GM12878 (cell line): ENCODE results near the gene LIMK1. TPM values are rescaled to one million over a fixed set of nuclear protein-coding genes. Genes with fewer than 3 reads are reported as not detected.

Source experiments
- ATAC-seq: fragments of 200-7000 bp; cut with Tn5 transposase; 3 replicates; pipeline ENCODE4 v1.9.1; 2020; ENCODE audit warnings: mild to moderate bottlenecking, moderate library complexity
- BruUV-seq: library from RNA; stranded (reverse); fragments of 400-500 nt; replicated peaks from 2 replicates; lab custom pipeline; 2021; lab: Mats Ljungman, UMichigan
- CTCF ChIA-PET: fragments of 300-600 bp; sonication (Branson Sonifier 250); formaldehyde crosslinking; extraction: SDS; loops from one replicate; lab custom pipeline; 2021; ENCODE audit warnings: inconsistent platforms; lab: Yijun Ruan, JAX
- POLR2A ChIA-PET: fragments of 350-600 bp; formaldehyde crosslinking; extraction: SDS; loops from one replicate; lab custom pipeline; 2021; ENCODE audit warnings: inconsistent platforms; lab: Charles Lee
- RAD21 ChIA-PET: fragments of 300-600 bp; sonication (Branson Sonifier 250); formaldehyde crosslinking; loops from one replicate; lab custom pipeline; 2023; ENCODE audit warnings: antibody characterized with exemption; ENCODE audit not compliant: unreplicated experiment; lab: Charles Lee
- SMC1A ChIA-PET: fragments of 300-600 bp; sonication (Branson Sonifier 250); formaldehyde crosslinking; loops from one replicate; lab custom pipeline; 2023; ENCODE audit not compliant: unreplicated experiment, uncharacterized antibody; lab: Charles Lee
- DNase-seq: peaks from one replicate; pipeline ENCODE4 v3.0.0-alpha.2; 2011; ENCODE audit warnings: low read depth, low spot score
- FAIRE-seq: peaks from 3 replicates; lab custom pipeline; 2011; peaks lifted over from hg19 to GRCh38; lab: Jason Lieb, UNC
- H2AFZ ChIP-seq: 2 replicates; pipeline ENCODE4 v1.6.0; 2011; ENCODE audit warnings: low read depth, low read length, control low read depth; ENCODE audit not compliant: control insufficient read depth
- H3K27ac ChIP-seq: 2 replicates; pipeline ENCODE4 v1.5.1; 2011; ENCODE audit warnings: control low read depth; ENCODE audit not compliant: control insufficient read depth, insufficient read depth
- H3K27me3 ChIP-seq, 2 experiments: replicated peaks in 1 of 2; 2 replicates each; pipeline versions ENCODE4 v1.6.0 to v1.6.1; 2011; ENCODE audit warnings: low read length in 1 of 2; ENCODE audit not compliant: control insufficient read depth in 2 of 2, insufficient read depth in 2 of 2
- H3K36me3 ChIP-seq, 2 experiments: 2 replicates each; pipeline ENCODE4 v1.5.1; 2011; ENCODE audit warnings: low read length in 1 of 2; ENCODE audit not compliant: control insufficient read depth in 2 of 2, insufficient read depth in 2 of 2
- H3K4me1 ChIP-seq: 2 replicates; pipeline ENCODE4 v1.6.1; 2011; ENCODE audit warnings: mild to moderate bottlenecking, low read length, moderate library complexity, mixed read lengths; ENCODE audit not compliant: control insufficient read depth, insufficient read depth
- H3K4me2 ChIP-seq: 2 replicates; pipeline ENCODE4 v1.6.0; 2011; ENCODE audit warnings: control low read depth; ENCODE audit not compliant: control insufficient read depth, insufficient read depth
- H3K4me3 ChIP-seq: fragments of 200-600 bp; sonication (generic); 2 replicates; pipeline ENCODE4 v1.5.1; 2016
- H3K79me2 ChIP-seq: 2 replicates; pipeline ENCODE4 v1.6.0; 2011; ENCODE audit warnings: low read length; ENCODE audit not compliant: control insufficient read depth, insufficient read depth
- H3K9ac ChIP-seq: 2 replicates; pipeline ENCODE4 v1.8.0; 2011; ENCODE audit warnings: low read length, control low read depth, mixed read lengths; ENCODE audit not compliant: control insufficient read depth, insufficient read depth
- H3K9me3 ChIP-seq: replicated peaks from 3 replicates; pipeline ENCODE4 v1.5.1; 2011; ENCODE audit warnings: mild to moderate bottlenecking, low read length; ENCODE audit not compliant: control insufficient read depth, insufficient read depth
- H4K20me1 ChIP-seq: 2 replicates; pipeline ENCODE4 v1.6.0; 2011; ENCODE audit not compliant: control insufficient read depth, insufficient read depth
- ASH2L ChIP-seq: fragments of 300-600, 200-600 bp; sonication (generic); IDR thresholded peaks from 2 replicates; pipeline ENCODE4 v1.6.1; 2017; ENCODE audit warnings: low read depth, mild to moderate bottlenecking, borderline replicate concordance
- CHD2 ChIP-seq: IDR thresholded peaks from 2 replicates; pipeline ENCODE4 v1.6.1; 2011; ENCODE audit warnings: low read depth, low read length, improper control_type of control experiment, borderline replicate concordance
- CREB1 ChIP-seq: IDR thresholded peaks from 2 replicates; pipeline ENCODE4 v1.6.1; 2012; ENCODE audit warnings: low read depth, mild to moderate bottlenecking, inconsistent platforms
- JUNB ChIP-seq: IDR thresholded peaks from 2 replicates; pipeline ENCODE4 v1.6.1; 2016; ENCODE audit warnings: antibody characterized with exemption, mild to moderate bottlenecking
- KLF5 ChIP-seq: fragments of 450-650 bp; IDR thresholded peaks from 2 replicates; pipeline ENCODE4 v1.6.1; 2014; ENCODE audit warnings: mild to moderate bottlenecking; ENCODE audit not compliant: partially characterized antibody
- NFYA ChIP-seq: IDR thresholded peaks from 2 replicates; pipeline ENCODE4 v1.6.1; 2011; ENCODE audit warnings: low read depth, mild to moderate bottlenecking, low read length, improper control_type of control experiment, borderline replicate concordance
- NR2F1 ChIP-seq: fragments of 450-650 bp; conservative IDR thresholded peaks from 2 replicates; pipeline ENCODE4 v1.6.1; 2017; ENCODE audit warnings: mild to moderate bottlenecking
- POLR2A ChIP-seq: IDR thresholded peaks from 2 replicates; pipeline ENCODE4 v1.6.1; 2011; ENCODE audit warnings: low read depth, mild to moderate bottlenecking, low read length
- SRF ChIP-seq, 2 experiments: IDR thresholded peaks; 2 replicates each; pipeline ENCODE4 v1.6.1; 2011; ENCODE audit warnings: low read depth in 2 of 2, low read length in 2 of 2, mild to moderate bottlenecking in 1 of 2, moderate library complexity in 1 of 2
- TARDBP ChIP-seq: IDR thresholded peaks from 2 replicates; pipeline ENCODE4 v1.6.1; 2016; ENCODE audit warnings: borderline replicate concordance
- ZNF207 ChIP-seq: fragments of 450-650 bp; IDR thresholded peaks from 2 replicates; pipeline ENCODE4 v1.6.1; 2014; ENCODE audit warnings: antibody characterized with exemption, mild to moderate bottlenecking, borderline replicate concordance
- WGBS: methylation state at CpG from one replicate; pipeline ENCODE4 v1.1.6; 2016; ENCODE audit warnings: low lambda C conversion rate; ENCODE audit not compliant: insufficient replicate concordance, insufficient coverage; ENCODE audit errors: missing lambda C conversion rate; 5-methylcytosine and 5-hydroxymethylcytosine counted together
- in situ Hi-C: fragments of 300-500 bp; cut with MboI; formaldehyde crosslinking; loops from 9 replicates; pipeline ENCODE4 v1.14.3; 2018; ENCODE audit warnings: mixed read lengths
- intact Hi-C: fragments of 100-400 bp; cut with micrococcal nuclease; formaldehyde crosslinking; loops from one replicate; pipeline ENCODE4 v1.14.2; 2022; ENCODE audit not compliant: unreplicated experiment
- polyA plus RNA-seq, 11 experiments: library from polyadenylated mRNA; depleted of rRNA in 4 of 11; unstranded in 6 of 11; stranded (reverse) in 5 of 11; fragments of >200 nt; fragmentation: Nextera tagmentation in 4 of 11; fragmentation: Illumina TruSeq in 1 of 11; extraction: Ambion mirVana in 4 of 11; extraction: Trizol in 1 of 11; gene quantifications; 1 replicate in 1 of 11; 2 replicates in 10 of 11; pipeline versions ENCODE4 v1.2.1 to v1.2.3, GENCODE V29; 2011 to 2016; ENCODE audit warnings: inconsistent platforms in 2 of 11, missing spikeins in 2 of 11, low read depth in 1 of 11
- total RNA-seq, 4 experiments: library from RNA; depleted of rRNA in 3 of 4; stranded (reverse); fragments of >200 nt in 3 of 4; fragmentation: Illumina TruSeq in 1 of 4; extraction: Trizol in 1 of 4; gene quantifications; 2 replicates each; pipeline versions ENCODE4 v1.2.1 to v1.2.3, GENCODE V29; 2013 to 2021

LIMK1 gene
- total and polyA plus RNA-seq, 10 of the 15 experiments (the other 5 are each of a cell fraction or from before 2014, with no cell fraction given), result 0.71 to 59.4 (median 28.8) TPM

- POLR2A ChIA-PET, result no interaction called here
- no peak for ATAC-seq
- 28% methylated on average over 11 of the region's 11 CpGs for WGBS
- BruUV-seq, result no TSS peak
- no peaks in the 10 kb centered on the region for H3K79me2 ChIP-seq
- TF ChIP-seq JUNB (no peak), NFYA (no peak), POLR2A (no peak), NR2F1 (no peak), TARDBP (no peak), ASH2L (no peak), CHD2 (no peak), KLF5 (no peak), ZNF207 (no peak), SRF (IDR thresholded peaks at IDR 0.05; ENCODE audit: low read depth in 2 of 2, low read length in 2 of 2) (no peak), CREB1 (no peak)
- TF ChIP-seq, all 136 proteins: peak for 0
- intact Hi-C loops, result no loop called here
- Histone ChIP-seq H4K20me1 (no peaks in the 10 kb centered on the region), H3K4me3 (no peak overlapping the region), H3K4me1 (no peaks in the 10 kb centered on the region), H3K4me2 (no peak overlapping the region), H3K27ac (no peak overlapping the region), H2AFZ (no peak overlapping the region), H3K36me3 (no peaks in the 10 kb centered on the region), H3K9me3 (no peaks in the 10 kb centered on the region), H3K9ac (no peak overlapping the region), H3K27me3 (peaks cover 0 to 1% of the 10 kb centered on the region in 2 experiments; a peak in 1 of 4 replicates)
- SMC1A ChIA-PET, result no interaction called here
- CTCF ChIA-PET, result no interaction called here
- in situ Hi-C loops, result no loop called here
- RAD21 ChIA-PET, result interaction anchor here (0.5 kb wide), 1 partner anchor 24 kb away, joined by 3 read pairs; no protein-coding TSS in a partner anchor
- FAIRE-seq, result no peak
- DNase-seq, result no peak
These were observed 26.2 kb upstream of the LIMK1 start for GRCh38 chr7:74057216-74057925.
